Uterus (tissue), 4 donors: ENCODE measurements around the gene TRAPPC2L. TPM values are rescaled to one million over a fixed set of nuclear protein-coding genes. Genes with fewer than 3 reads are reported as not detected.

Experiments used
- DNase-seq, 2 donors: peaks; one replicate each; pipeline ENCODE4 v3.0.0-alpha.2; 2019 to 2020
- H3K27ac ChIP-seq, 2 donors: fragments of 200-600 bp; sonication (generic); 1 replicate in 1 of 2; 2 replicates in 1 of 2; pipeline ENCODE4 v1.5.1; 2016 to 2018
- H3K27me3 ChIP-seq, 2 donors: fragments of 200-600 bp; sonication (generic); one replicate each; pipeline ENCODE4 v1.5.1; 2018 to 2019; ENCODE audit warnings: control low read depth in 1 of 2
- H3K36me3 ChIP-seq, 2 donors: fragments of 200-600 bp; sonication (generic); one replicate each; pipeline ENCODE4 v1.5.1; 2019; ENCODE audit warnings: control low read depth in 1 of 2
- H3K4me1 ChIP-seq, 2 donors: fragments of 200-600 bp; sonication (generic); one replicate each; pipeline ENCODE4 v1.5.1; 2018 to 2019; ENCODE audit warnings: control low read depth in 1 of 2
- H3K4me3 ChIP-seq, 2 donors: fragments of 200-600 bp; sonication (generic); 1 replicate in 1 of 2; 2 replicates in 1 of 2; pipeline ENCODE4 v1.5.1; 2018 to 2019; ENCODE audit warnings: mild to moderate bottlenecking in 1 of 2
- H3K9me3 ChIP-seq, 2 donors: fragments of 200-600 bp; sonication (generic); one replicate each; pipeline ENCODE4 v1.5.1; 2019; ENCODE audit warnings: control low read depth in 1 of 2
- CTCF ChIP-seq, 4 experiments: fragments of 200-600 bp in 2 of 4; fragments of 450-650 bp in 2 of 4; sonication (generic) in 2 of 4; IDR thresholded peaks; one replicate each; pipeline ENCODE4 v1.5.1; 2016 to 2019; ENCODE audit warnings: antibody characterized with exemption in 4 of 4, mild to moderate bottlenecking in 2 of 4, moderate library complexity in 1 of 4
- POLR2A ChIP-seq, 2 donors: fragments of 450-650 bp; IDR thresholded peaks; one replicate each; pipeline ENCODE4 v1.6.1; 2016; ENCODE audit warnings: antibody characterized with exemption in 2 of 2, mild to moderate bottlenecking in 1 of 2, moderate library complexity in 1 of 2
- intact Hi-C: fragments of 100-400 bp; cut with DNase I; formaldehyde crosslinking; loops from one replicate; pipeline ENCODE4 v1.15.1; 2023; ENCODE audit warnings: low total_unique reads
- total RNA-seq, 4 donors: library from RNA; depleted of rRNA in 3 of 4; stranded (reverse); fragments of >200 nt in 3 of 4; gene quantifications; one replicate each; pipeline versions ENCODE4 v1.1.0 to v1.2.4, GENCODE V29; 2014 to 2023
- donor health status: DM: yes; HTN: yes; CAD: no.

The TRAPPC2L gene
- total RNA-seq, 4 donors from 2014 or later = 21.5 to 680 (median 70.6) TPM

- intact Hi-C loops = no loop called here
- Histone ChIP-seq H3K4me3 (peak overlapping the region; percentile 60 to 66), H3K9me3 (no peaks in the 10 kb centered on the region), H3K27ac (peak overlapping the region; percentile 90 to 95), H3K27me3 (no peaks in the 10 kb centered on the region), H3K36me3 (no peaks in the 10 kb centered on the region), H3K4me1 (peaks cover 0 to 18% of the 10 kb centered on the region in 2 donors)
- DNase-seq = peak; percentile 54 to 73
- TF ChIP-seq POLR2A (IDR thresholded peaks at IDR 0.05) = no peak
- peak in 2 of 4 experiments; percentile 2 to 4 for TF ChIP-seq CTCF (IDR thresholded peaks at IDR 0.05)
These were observed 44.2 kb upstream of the TRAPPC2L start for GRCh38 chr16:88812513-88813268.

- Histone ChIP-seq H3K4me3 (no peak overlapping the region), H3K4me1 (peaks cover 0 to 18% of the 10 kb centered on the region in 2 donors), H3K9me3 (no peaks in the 10 kb centered on the region), H3K27me3 (no peaks in the 10 kb centered on the region), H3K36me3 (no peaks in the 10 kb centered on the region), H3K27ac (peak overlapping the region; percentile 90 to 95)
- intact Hi-C loops = no loop called here
- TF ChIP-seq CTCF (IDR thresholded peaks at IDR 0.05) (no peak), POLR2A (IDR thresholded peaks at IDR 0.05) (no peak)
- no peak for DNase-seq
These were observed 43.4 kb upstream of the TRAPPC2L start for GRCh38 chr16:88813269-88814143.

GRCh38 chr16:88814144-88814502 is 42.8 kb upstream of the TRAPPC2L start:
- no peak for DNase-seq
- intact Hi-C loops = no loop called here

GRCh38 chr16:88815227-88815626 is 41.7 kb upstream of the TRAPPC2L start:
- Histone ChIP-seq H3K36me3 (no peaks in the 10 kb centered on the region), H3K27me3 (no peaks in the 10 kb centered on the region), H3K27ac (no peak overlapping the region), H3K4me1 (peaks cover 0 to 16% of the 10 kb centered on the region in 2 donors), H3K4me3 (no peak overlapping the region), H3K9me3 (no peaks in the 10 kb centered on the region)
- intact Hi-C loops = no loop called here
- no peak for DNase-seq
- TF ChIP-seq CTCF (IDR thresholded peaks at IDR 0.05) (no peak), POLR2A (IDR thresholded peaks at IDR 0.05) (no peak)

More at GRCh38 chr16:88814144-88814502, 42.8 kb upstream of the TRAPPC2L start:
- no peaks in the 10 kb centered on the region for H3K36me3 ChIP-seq
- H3K27me3 ChIP-seq = no peaks in the 10 kb centered on the region
- no peak overlapping the region for H3K4me3 ChIP-seq
- H3K9me3 ChIP-seq = no peaks in the 10 kb centered on the region
- TF ChIP-seq CTCF (IDR thresholded peaks at IDR 0.05) (no peak), POLR2A (IDR thresholded peaks at IDR 0.05) (no peak)
- H3K27ac ChIP-seq = no peak overlapping the region
- H3K4me1 ChIP-seq = peaks cover 0 to 18% of the 10 kb centered on the region in 2 donors
